HG02943 (cell line): ENCODE results near the gene FNIP1.
"Not testable (repeated sequence)": the region's sequence is repeated elsewhere in the genome, so short reads cannot be mapped to it uniquely, and the experiment has no call there.

Source experiments
- ATAC-seq: cut with Tn5 transposase; IDR thresholded peaks from one replicate; pipeline ENCODE4 v1.9.1; 2021; ENCODE audit warnings: mild to moderate bottlenecking, low read depth, moderate library complexity; ENCODE audit not compliant: unreplicated experiment

The FNIP1 gene

GRCh38 chr5:131796793-131797693, at the start of gene FNIP1:
Gene FNIP1, minus strand, starts transcription at chr5:131797017. Its CDS starts 96 bp downstream, at chr5:131796921.
- ATAC-seq: peak; percentile 91

- ATAC-seq: no peak
Observed at GRCh38 chr5:131846536-131846935, 49.7 kb upstream of the FNIP1 start.

- no peak for ATAC-seq
Observed at GRCh38 chr5:131845828-131846227, 49.0 kb upstream of the FNIP1 start.

- not testable (repeated sequence) for ATAC-seq
Observed at GRCh38 chr5:131842971-131843370, 46.2 kb upstream of the FNIP1 start.

GRCh38 chr5:131832702-131833101, 35.9 kb upstream of the FNIP1 start:
- not testable (repeated sequence) for ATAC-seq

- no peak for ATAC-seq
Observed at GRCh38 chr5:131825404-131826013, 28.7 kb upstream of the FNIP1 start.

- no peak for ATAC-seq
Observed at GRCh38 chr5:131824631-131825030, 27.8 kb upstream of the FNIP1 start.

- ATAC-seq: no peak
Observed at GRCh38 chr5:131821221-131821620, 24.4 kb upstream of the FNIP1 start.

GRCh38 chr5:131818001-131818724, 21.3 kb upstream of the FNIP1 start:
- no peak for ATAC-seq

GRCh38 chr5:131814990-131815389, 18.2 kb upstream of the FNIP1 start:
- ATAC-seq: no peak

- no peak for ATAC-seq
Observed at GRCh38 chr5:131812371-131813160, 15.7 kb upstream of the FNIP1 start.

GRCh38 chr5:131810510-131811249, 13.9 kb upstream of the FNIP1 start:
- ATAC-seq: no peak

- ATAC-seq: peak; percentile 19
Observed at GRCh38 chr5:131795879-131796792, 681 bp downstream of the FNIP1 start.

GRCh38 chr5:131795228-131795627, 1.6 kb downstream of the FNIP1 start:
- no peak for ATAC-seq

- ATAC-seq: no peak
Observed at GRCh38 chr5:131794586-131794985, 2.2 kb downstream of the FNIP1 start.

- no peak for ATAC-seq
Observed at GRCh38 chr5:131792896-131793295, 3.9 kb downstream of the FNIP1 start.

- no peak for ATAC-seq
Observed at GRCh38 chr5:131791866-131792265, 5.0 kb downstream of the FNIP1 start.

GRCh38 chr5:131790550-131790949, 6.3 kb downstream of the FNIP1 start:
- no peak for ATAC-seq

GRCh38 chr5:131789765-131790164, 7.1 kb downstream of the FNIP1 start:
- no peak for ATAC-seq
